HEK293 (cell line): ENCODE measurements around the gene ASIC1.
A peak's percentile ranks its signal among the peaks of the same experiment; 100 is the strongest.

Experiments
- CTCF ChIA-PET: fragments of 350-600 bp; formaldehyde crosslinking; extraction: SDS; loops from one replicate; lab custom pipeline; 2021; ENCODE audit warnings: antibody characterized with exemption; lab: Yijun Ruan, JAX
- POLR2A ChIA-PET: fragments of 300-600 bp; formaldehyde crosslinking; extraction: SDS; loops from one replicate; lab custom pipeline; 2020; ENCODE audit warnings: antibody characterized with exemption, inconsistent platforms; lab: Yijun Ruan, JAX
- H3K27ac ChIP-seq: fragments of 200-500 bp; sonication (Bioruptor generic); 2 replicates; pipeline ENCODE4 v1.5.1; 2014; ENCODE audit warnings: low read depth, low read length, control low read depth, inconsistent platforms; ENCODE audit errors: extremely low read depth
- H3K36me3 ChIP-seq, 2 experiments: fragments of 200-500 bp in 1 of 2; sonication (Bioruptor generic) in 1 of 2; 1 replicate in 1 of 2; 2 replicates in 1 of 2; pipeline ENCODE4 v1.5.1; 2014 to 2017; ENCODE audit warnings: inconsistent platforms in 2 of 2, low read length in 2 of 2; ENCODE audit not compliant: control insufficient read depth in 2 of 2, insufficient read depth in 1 of 2
- H3K4me1 ChIP-seq: fragments of 200-500 bp; sonication (Bioruptor generic); 2 replicates; pipeline ENCODE4 v1.5.1; 2014; ENCODE audit warnings: mild to moderate bottlenecking, low read length, inconsistent platforms; ENCODE audit not compliant: control insufficient read depth, insufficient read depth
- H3K4me3 ChIP-seq: 2 replicates; pipeline ENCODE4 v1.5.1; 2011; ENCODE audit warnings: low read depth, mild to moderate bottlenecking, control low read depth, low read length, moderate library complexity
- H3K9me3 ChIP-seq: fragments of 200-500 bp; sonication (Bioruptor generic); 2 replicates; pipeline ENCODE4 v1.5.1; 2014; ENCODE audit warnings: low read depth, low read length, inconsistent platforms; ENCODE audit not compliant: control insufficient read depth, insufficient read depth
- BCL11A ChIP-seq: fragments of 450-650 bp; formaldehyde crosslinking; IDR thresholded peaks from 2 replicates; pipeline ENCODE4 v1.5.1; 2016; ENCODE audit warnings: low read depth, missing biosample characterization, missing genetic modification characterization
- BCL6B ChIP-seq: fragments of 450-650 bp; formaldehyde crosslinking; IDR thresholded peaks from 2 replicates; pipeline ENCODE4 v1.5.1; 2017; ENCODE audit warnings: missing biosample characterization, missing genetic modification characterization
- HIC1 ChIP-seq: fragments of 450-650 bp; formaldehyde crosslinking; IDR thresholded peaks from 2 replicates; pipeline ENCODE4 v1.5.1; 2016; ENCODE audit warnings: missing biosample characterization, missing genetic modification characterization
- HOXA7 ChIP-seq: sonication (generic); formaldehyde crosslinking; IDR thresholded peaks from 2 replicates; pipeline ENCODE4 v1.8.1; 2022; ENCODE audit warnings: missing genetic modification reagents, borderline replicate concordance
- IKZF3 ChIP-seq: fragments of 450-650 bp; IDR thresholded peaks from 2 replicates; pipeline ENCODE4 v1.5.0; 2018; ENCODE audit warnings: missing biosample characterization, mild to moderate bottlenecking, missing genetic modification characterization, moderate library complexity
- KLF1 ChIP-seq: fragments of 450-650 bp; formaldehyde crosslinking; IDR thresholded peaks from 2 replicates; pipeline ENCODE4 v1.5.1; 2016; ENCODE audit warnings: missing biosample characterization, missing genetic modification characterization
- YY1 ChIP-seq: fragments of 450-650 bp; formaldehyde crosslinking; IDR thresholded peaks from 2 replicates; pipeline ENCODE4 v1.5.1; 2018; ENCODE audit warnings: missing biosample characterization, missing genetic modification characterization
- ZNF112 ChIP-seq: fragments of 450-650 bp; formaldehyde crosslinking; IDR thresholded peaks from 2 replicates; pipeline ENCODE4 v1.5.0; 2017; ENCODE audit warnings: missing biosample characterization, missing genetic modification characterization
- ZNF140 ChIP-seq: fragments of 450-650 bp; formaldehyde crosslinking; IDR thresholded peaks from 2 replicates; pipeline ENCODE4 v1.5.1; 2016; ENCODE audit warnings: missing biosample characterization, missing genetic modification characterization
- ZNF16 ChIP-seq: fragments of 450-650 bp; formaldehyde crosslinking; IDR thresholded peaks from 2 replicates; pipeline ENCODE4 v1.5.1; 2016; ENCODE audit warnings: low read depth, missing biosample characterization, missing genetic modification characterization
- ZNF2 ChIP-seq: fragments of 450-650 bp; formaldehyde crosslinking; IDR thresholded peaks from 2 replicates; pipeline ENCODE4 v1.5.1; 2016; ENCODE audit warnings: missing biosample characterization, missing genetic modification characterization
- ZNF24 ChIP-seq: fragments of 450-650 bp; formaldehyde crosslinking; IDR thresholded peaks from 2 replicates; pipeline ENCODE4 v1.5.1; 2016; ENCODE audit warnings: missing biosample characterization, missing genetic modification characterization
- ZNF26 ChIP-seq: fragments of 450-650 bp; formaldehyde crosslinking; IDR thresholded peaks from 2 replicates; pipeline ENCODE4 v1.5.1; 2016; ENCODE audit warnings: missing biosample characterization, missing genetic modification characterization
- ZNF280C ChIP-seq: fragments of 450-650 bp; formaldehyde crosslinking; IDR thresholded peaks from 2 replicates; pipeline ENCODE4 v1.5.1; 2016; ENCODE audit warnings: missing biosample characterization, missing genetic modification characterization
- ZNF292 ChIP-seq: fragments of 450-650 bp; formaldehyde crosslinking; IDR thresholded peaks from 2 replicates; pipeline ENCODE4 v1.5.1; 2016; ENCODE audit warnings: low read depth, missing biosample characterization, missing genetic modification characterization, borderline replicate concordance
- ZNF302 ChIP-seq: fragments of 450-650 bp; formaldehyde crosslinking; IDR thresholded peaks from 2 replicates; pipeline ENCODE4 v1.5.1; 2016; ENCODE audit warnings: missing biosample characterization, missing genetic modification characterization, low read depth
- ZNF335 ChIP-seq: fragments of 450-650 bp; formaldehyde crosslinking; conservative IDR thresholded peaks from 2 replicates; pipeline ENCODE4 v1.5.1; 2016; ENCODE audit warnings: missing biosample characterization, missing genetic modification characterization
- ZNF518A ChIP-seq: fragments of 450-650 bp; formaldehyde crosslinking; conservative IDR thresholded peaks from 2 replicates; pipeline ENCODE4 v1.5.1; 2016; ENCODE audit warnings: low read depth, missing biosample characterization, missing genetic modification characterization
- ZNF544 ChIP-seq: fragments of 450-650 bp; formaldehyde crosslinking; IDR thresholded peaks from 2 replicates; pipeline ENCODE4 v1.5.0; 2017; ENCODE audit warnings: missing biosample characterization, missing genetic modification characterization
- ZNF639 ChIP-seq: fragments of 450-650 bp; formaldehyde crosslinking; IDR thresholded peaks from 2 replicates; pipeline ENCODE4 v1.5.1; 2016; ENCODE audit warnings: missing biosample characterization, missing genetic modification characterization
- ZNF747 ChIP-seq: fragments of 450-650 bp; formaldehyde crosslinking; IDR thresholded peaks from 2 replicates; pipeline ENCODE4 v1.5.1; 2016; ENCODE audit warnings: missing biosample characterization, missing genetic modification characterization
- ZSCAN23 ChIP-seq: fragments of 450-650 bp; formaldehyde crosslinking; IDR thresholded peaks from 2 replicates; pipeline ENCODE4 v1.5.1; 2016; ENCODE audit warnings: missing biosample characterization, missing genetic modification characterization

Gene ASIC1

GRCh38 chr12:50039151-50039835 lies 18.1 kb upstream of the ASIC1 start:
- POLR2A ChIA-PET, result interaction anchor here (0.9 to 1.9 kb wide), 4 partner anchors 14 to 73 kb away, joined by 3 to 9 read pairs (median 6); partner anchors contain the start of genes COX14, RACGAP1 and SMARCD1
- CTCF ChIA-PET, result interaction anchor here (0.5 to 6.3 kb wide), 55 partner anchors 9 to 673 kb away, joined by 3 to 145 read pairs (median 5); partner anchors contain the start of genes COX14, NCKAP5L and RACGAP1
- no peak overlapping the region for H3K27ac ChIP-seq
- no peak overlapping the region for H3K4me3 ChIP-seq
- no peaks in the 10 kb centered on the region for H3K36me3 ChIP-seq
- H3K4me1 ChIP-seq, result no peaks in the 10 kb centered on the region
- H3K9me3 ChIP-seq, result no peaks in the 10 kb centered on the region
- TF ChIP-seq ZNF280C (tag by site-specific recombination) (no peak), ZNF335 (no peak), ZNF292 (no peak), ZNF24 (tag by site-specific recombination) (no peak), YY1 (tag by site-specific recombination) (no peak), ZSCAN23 (tag by site-specific recombination) (no peak), ZNF26 (no peak), ZNF302 (no peak), ZNF639 (tag by site-specific recombination) (no peak), ZNF747 (no peak), ZNF518A (tag by site-specific recombination) (no peak), IKZF3 (tag by site-specific recombination) (no peak), ZNF140 (no peak), KLF1 (no peak), BCL11A (tag by site-specific recombination) (no peak), ZNF2 (tag by site-specific recombination) (peak; percentile 94), ZNF16 (tag by site-specific recombination) (no peak), ZNF112 (tag by site-specific recombination) (no peak), HIC1 (no peak), BCL6B (tag by site-specific recombination) (no peak), ZNF544 (tag by site-specific recombination) (no peak), HOXA7 (CRISPR knock-in tag) (no peak)
